HG02970 (cell line): ENCODE results near the gene NUP98.
"Not testable (repeated sequence)": the region's sequence is repeated elsewhere in the genome, so short reads cannot be mapped to it uniquely, and the experiment has no call there.

Source experiments
- ATAC-seq: cut with Tn5 transposase; IDR thresholded peaks from one replicate; pipeline ENCODE4 v1.9.1; 2021; ENCODE audit warnings: mild to moderate bottlenecking, moderate library complexity, moderate number of reproducible peaks; ENCODE audit not compliant: unreplicated experiment, low FRiP score

NUP98 gene

DNA sequence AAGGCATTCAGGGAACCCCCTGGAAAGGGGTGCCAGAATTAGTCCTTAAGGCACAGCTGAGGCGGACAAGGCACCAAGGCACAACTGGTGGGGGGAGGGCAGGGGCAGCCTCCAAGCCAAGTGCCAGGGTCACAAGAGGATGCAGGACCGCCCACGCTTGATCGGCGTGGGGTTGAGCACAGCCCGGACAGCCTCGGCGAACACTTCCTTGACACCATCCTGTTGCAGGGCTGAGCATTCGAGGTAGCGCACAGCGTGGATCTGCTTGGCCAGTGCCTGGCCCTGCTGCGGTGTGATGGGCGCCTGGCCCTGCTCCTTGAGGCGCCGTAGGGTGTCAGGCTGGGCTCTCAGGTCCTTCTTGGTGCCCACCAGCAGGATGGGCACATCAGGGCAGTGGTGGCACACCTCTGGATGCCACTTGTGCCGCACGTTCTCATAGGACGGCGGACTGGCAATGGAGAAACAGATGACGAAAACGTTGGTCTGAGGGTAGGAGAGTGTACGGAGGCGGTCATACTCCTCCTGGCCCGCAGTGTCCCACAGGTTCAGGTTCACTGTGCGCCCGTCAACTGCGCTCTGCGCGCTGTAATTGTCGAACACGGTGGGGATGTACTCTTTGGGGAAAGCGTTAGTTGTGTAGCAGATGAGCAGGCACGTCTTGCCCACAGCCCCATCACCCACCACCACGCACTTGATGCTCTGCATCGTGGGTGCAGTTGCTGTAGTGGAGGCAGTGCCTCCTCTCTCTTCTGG is 30.3 kb upstream of the NUP98 start:
- no peak for ATAC-seq

DNA sequence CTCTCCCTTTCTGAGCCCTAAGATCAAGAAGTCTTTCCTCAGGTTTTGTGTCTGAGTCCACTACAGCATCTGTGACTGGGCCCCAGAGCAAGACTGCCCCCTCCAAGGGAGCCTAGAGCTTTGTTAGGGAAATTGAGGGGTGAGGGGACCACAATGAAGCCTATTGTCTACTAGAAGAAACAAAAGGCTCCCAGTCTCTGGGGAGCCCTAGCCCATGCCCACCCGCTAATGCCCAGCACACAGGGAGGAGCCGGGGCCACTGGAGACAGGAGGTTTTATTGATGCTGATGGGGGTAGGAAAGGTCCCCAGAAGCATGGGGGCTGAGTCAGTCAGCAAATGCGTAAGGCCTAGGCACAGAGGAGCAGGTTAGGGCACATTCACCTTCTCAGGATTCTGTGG is 29.4 kb upstream of the NUP98 start:
- ATAC-seq = no peak

GRCh38 chr11:3825473-3826154 is 28.3 kb upstream of the NUP98 start:
- no peak for ATAC-seq

- ATAC-seq = no peak
Measured at GRCh38 chr11:3824714-3825472, 27.5 kb upstream of the NUP98 start.

- ATAC-seq = no peak
Measured at GRCh38 chr11:3823762-3824506, 26.6 kb upstream of the NUP98 start.

DNA sequence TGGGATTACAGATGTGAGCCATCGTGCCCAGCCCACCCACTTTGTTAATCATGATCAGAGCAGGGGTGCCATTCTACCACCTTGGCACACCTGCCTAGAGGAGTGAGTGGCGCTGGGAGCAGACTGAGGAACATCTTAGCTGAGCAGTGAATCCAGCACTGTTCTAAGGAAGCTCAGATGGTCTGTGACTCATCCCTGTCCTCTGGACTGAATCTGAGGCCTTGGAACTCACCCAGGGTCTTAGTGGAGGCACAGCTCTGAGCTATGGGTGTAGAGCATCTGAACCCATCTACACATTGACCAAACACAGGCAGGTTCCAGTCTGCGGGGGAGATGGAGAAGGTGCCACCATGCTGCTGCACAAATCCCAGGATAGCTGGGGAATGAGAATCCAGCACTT is 25.9 kb upstream of the NUP98 start:
- ATAC-seq = no peak

- ATAC-seq = no peak
Measured at GRCh38 chr11:3822312-3822711, 25.0 kb upstream of the NUP98 start.

DNA sequence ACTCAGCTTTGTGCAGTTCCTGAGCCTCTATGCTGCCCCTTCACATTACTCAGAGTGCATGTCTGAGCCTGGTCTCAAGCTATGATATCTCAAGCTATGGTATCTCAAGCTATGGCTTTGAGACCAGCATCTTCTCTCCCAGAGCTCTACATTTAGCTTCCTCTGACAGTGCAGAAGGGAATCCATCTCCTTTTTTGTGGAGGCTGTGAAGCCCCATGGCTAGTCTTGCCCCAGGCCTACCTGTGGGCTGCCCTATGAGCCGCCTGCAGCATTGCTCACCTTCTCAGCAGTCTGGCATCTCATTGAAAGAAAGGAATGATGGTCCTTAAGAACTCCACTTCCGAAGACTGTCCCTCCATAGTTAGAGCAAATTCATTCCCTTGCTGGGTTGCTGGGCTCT is 23.6 kb upstream of the NUP98 start:
- ATAC-seq = no peak

DNA sequence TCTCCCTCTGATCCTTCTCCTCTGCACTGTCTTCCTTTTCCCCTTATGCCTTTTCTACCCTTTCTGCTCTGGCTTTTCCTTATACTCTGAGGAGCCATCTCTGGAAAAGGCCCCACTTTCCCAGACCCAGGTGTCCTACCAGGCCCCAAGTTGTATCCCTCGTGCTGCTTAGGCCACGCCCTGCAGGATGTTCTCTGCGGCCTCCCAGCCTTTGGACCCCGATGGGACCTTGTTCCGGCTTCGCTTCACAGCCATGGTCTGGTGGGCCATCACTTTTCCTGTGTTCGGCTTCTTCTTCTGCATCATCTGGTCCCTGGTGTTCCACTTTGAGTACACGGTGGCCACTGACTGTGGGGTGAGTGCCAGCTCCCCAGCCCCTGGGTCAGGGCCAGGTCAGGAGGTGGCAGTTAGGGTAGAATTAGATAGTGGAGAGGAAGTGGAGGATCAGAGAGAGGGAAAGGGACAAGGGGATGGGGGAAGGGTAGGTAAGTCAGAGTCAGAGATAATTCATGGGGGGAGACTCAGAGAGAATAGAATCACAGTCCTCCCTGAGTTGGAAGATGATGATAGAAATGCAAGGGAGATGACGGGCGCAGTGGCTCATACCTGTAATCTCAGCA is 19.9 kb upstream of the NUP98 start:
- ATAC-seq = no peak

DNA sequence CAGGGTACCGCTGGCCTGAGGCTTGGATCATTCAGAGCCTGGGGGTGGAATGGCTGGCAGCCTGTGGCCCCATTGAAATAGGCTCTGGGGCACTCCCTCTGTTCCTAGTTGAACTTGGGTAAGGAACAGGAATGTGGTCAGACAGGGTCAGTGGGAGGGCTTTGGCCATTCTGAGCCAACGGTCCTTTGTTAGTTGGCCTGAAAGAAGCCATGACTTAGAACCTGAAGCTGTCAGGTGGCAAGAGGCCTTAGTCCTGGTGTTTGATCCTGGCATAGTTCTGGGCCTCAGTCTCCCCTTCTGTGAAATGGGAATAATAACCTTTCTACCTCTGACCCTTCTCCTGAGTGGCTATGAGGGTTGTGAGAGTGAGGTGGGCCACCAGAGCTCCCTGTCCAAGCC is 19.3 kb upstream of the NUP98 start:
- ATAC-seq = no peak

DNA sequence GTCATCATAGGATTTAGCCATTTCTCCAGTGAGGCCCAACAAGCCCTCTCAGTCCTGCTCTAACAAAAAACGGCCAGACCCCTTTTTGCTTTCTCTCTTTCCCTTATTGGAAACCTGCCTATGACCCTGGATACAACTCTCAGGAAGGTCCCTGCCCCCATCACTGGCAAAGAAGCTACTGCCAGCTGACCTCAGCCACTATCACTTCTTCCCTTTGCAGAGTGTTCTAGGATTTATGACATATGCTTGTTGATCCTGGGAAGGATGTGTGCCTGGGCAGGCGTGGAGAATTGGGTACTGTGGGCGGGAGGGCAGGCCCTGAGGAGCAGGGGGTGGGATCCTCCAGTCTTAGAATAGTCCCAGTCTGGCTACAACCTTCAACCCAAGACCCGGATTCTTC is 18.5 kb upstream of the NUP98 start:
- no peak for ATAC-seq

GRCh38 chr11:3814832-3815231 is 17.5 kb upstream of the NUP98 start:
- not testable (repeated sequence) for ATAC-seq

- ATAC-seq = no peak
Measured at GRCh38 chr11:3810951-3811350, 13.6 kb upstream of the NUP98 start.

- ATAC-seq = no peak
Measured at GRCh38 chr11:3810446-3810845, 13.1 kb upstream of the NUP98 start.

GRCh38 chr11:3809624-3809928 is 12.2 kb upstream of the NUP98 start:
- no peak for ATAC-seq

DNA sequence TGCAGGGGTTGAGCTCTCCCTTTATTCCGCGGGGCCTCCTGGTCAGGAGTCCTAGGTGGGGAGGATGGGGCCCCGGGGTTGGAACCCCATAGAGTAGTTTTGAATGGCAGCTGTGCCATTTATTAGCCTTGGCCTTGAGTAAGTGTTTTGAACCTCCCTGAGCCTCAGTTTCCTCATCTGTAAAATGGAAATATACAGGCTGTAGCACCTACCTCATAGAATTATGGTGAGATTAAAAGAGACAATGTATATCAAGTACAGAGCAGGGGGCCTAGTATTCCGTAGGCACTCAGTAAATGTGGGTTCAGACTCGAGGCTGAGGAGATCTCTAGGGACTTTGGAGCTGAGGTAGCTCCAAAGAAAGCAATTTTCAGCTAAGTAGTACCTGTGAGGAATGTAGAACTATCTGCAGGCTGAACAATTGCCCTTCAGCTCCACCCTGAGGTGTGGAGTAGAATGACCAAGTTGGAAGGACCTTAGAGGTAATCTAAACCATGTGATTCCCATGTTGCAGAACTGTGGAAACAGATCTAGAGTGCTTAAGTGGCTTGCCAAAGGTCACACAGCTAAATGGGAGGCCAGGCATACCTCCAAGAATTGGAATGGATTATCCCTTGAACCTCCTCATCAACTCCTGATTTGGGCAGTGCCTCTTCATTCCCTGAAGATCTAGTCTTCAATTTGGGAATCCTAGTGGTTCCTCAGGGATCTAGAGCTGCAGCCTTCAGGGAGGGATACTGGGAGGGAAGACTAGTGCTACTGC is 11.7 kb upstream of the NUP98 start:
- no peak for ATAC-seq

GRCh38 chr11:3807909-3808860 is 10.8 kb upstream of the NUP98 start, which contains the start of gene PGAP2:
Gene PGAP2 (plus strand): TSS chr11:3808560. CDS start chr11:3811260, 2,700 bp downstream.
- ATAC-seq = no peak

GRCh38 chr11:3803726-3804495 is 6.6 kb upstream of the NUP98 start:
- no peak for ATAC-seq
